ENCODE measurements around the gene MLLT6.

DNA sequence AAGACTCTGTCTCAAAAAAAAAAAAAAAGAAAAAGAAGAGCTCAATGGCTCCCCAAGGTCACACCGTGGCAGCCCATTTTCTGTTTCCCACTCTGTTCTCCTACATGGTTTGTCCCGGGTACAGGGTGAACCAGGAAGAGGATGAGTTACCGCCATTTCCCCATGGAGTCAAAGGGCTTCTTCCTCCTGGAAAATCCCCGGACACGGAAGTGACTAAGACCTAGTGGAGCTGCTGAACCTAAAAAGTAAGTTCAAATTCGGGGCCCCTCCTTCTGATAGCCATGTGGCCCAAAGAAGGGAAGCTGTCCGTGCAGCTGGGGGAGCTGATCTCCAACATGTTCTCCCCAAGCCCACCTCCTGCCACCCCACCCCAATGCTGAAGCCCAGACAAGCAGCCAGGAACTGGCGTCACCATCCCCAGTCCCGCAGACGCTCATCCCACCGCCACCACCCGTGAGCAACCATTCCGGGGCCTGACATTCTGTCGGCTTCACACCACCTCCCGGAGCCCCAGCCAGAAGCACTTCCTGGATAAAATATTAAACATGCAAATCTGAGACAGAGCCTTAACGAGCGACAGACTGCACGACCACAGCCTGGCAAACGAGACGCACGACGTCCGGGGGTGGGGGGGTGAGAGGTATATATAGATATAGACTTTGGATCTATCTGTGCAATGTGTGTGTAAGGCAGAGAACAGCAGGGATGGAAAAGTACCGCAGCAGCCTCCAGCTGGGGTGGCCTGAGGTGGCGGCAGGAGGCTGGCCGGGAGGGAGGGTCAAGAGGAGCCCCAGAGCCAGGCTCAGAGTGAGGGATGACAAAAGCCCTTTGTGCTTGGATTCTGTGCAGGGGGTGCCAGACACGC, 47.9 kb upstream of the MLLT6 start:
- TF ChIP-seq, protein P1, sequence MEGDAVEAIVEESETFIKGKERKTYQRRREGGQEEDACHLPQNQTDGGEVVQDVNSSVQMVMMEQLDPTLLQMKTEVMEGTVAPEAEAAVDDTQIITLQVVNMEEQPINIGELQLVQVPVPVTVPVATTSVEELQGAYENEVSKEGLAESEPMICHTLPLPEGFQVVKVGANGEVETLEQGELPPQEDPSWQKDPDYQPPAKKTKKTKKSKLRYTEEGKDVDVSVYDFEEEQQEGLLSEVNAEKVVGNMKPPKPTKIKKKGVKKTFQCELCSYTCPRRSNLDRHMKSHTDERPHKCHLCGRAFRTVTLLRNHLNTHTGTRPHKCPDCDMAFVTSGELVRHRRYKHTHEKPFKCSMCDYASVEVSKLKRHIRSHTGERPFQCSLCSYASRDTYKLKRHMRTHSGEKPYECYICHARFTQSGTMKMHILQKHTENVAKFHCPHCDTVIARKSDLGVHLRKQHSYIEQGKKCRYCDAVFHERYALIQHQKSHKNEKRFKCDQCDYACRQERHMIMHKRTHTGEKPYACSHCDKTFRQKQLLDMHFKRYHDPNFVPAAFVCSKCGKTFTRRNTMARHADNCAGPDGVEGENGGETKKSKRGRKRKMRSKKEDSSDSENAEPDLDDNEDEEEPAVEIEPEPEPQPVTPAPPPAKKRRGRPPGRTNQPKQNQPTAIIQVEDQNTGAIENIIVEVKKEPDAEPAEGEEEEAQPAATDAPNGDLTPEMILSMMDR (IDR thresholded peaks at IDR 0.05): no peak
- no peak for TF ChIP-seq POLR2A (IDR thresholded peaks at IDR 0.05)

Measured in heart left ventricle (tissue), 13 donors.